Activated CD8-positive, alpha-beta memory T cell treated with anti-CD3 and anti-CD28 coated beads for 48 hours (primary cell): ENCODE results near the gene C4orf50.

ENCODE experiments used
- DNase-seq, 3 experiments: peaks; one replicate each; pipeline ENCODE4 v3.0.0-alpha.2; 2020; ENCODE audit warnings: low read depth in 2 of 3, low spot score in 2 of 3

Gene C4orf50

GRCh38 chr4:6044276-6044675 lies 26.0 kb upstream of the C4orf50 start:
- no peak for DNase-seq

GRCh38 chr4:6043843-6044242 lies 25.6 kb upstream of the C4orf50 start:
- DNase-seq = no peak

GRCh38 chr4:6043188-6043587 lies 25.0 kb upstream of the C4orf50 start:
- DNase-seq = no peak

- no peak for DNase-seq
Observed at GRCh38 chr4:6042293-6043063, 24.2 kb upstream of the C4orf50 start.

GRCh38 chr4:6041800-6042199 lies 23.6 kb upstream of the C4orf50 start:
- DNase-seq = no peak

- no peak for DNase-seq
Observed at GRCh38 chr4:6038711-6039110, 20.5 kb upstream of the C4orf50 start.

GRCh38 chr4:6035786-6036185 lies 17.6 kb upstream of the C4orf50 start:
- no peak for DNase-seq

GRCh38 chr4:6033381-6033780 lies 15.2 kb upstream of the C4orf50 start:
- DNase-seq = no peak

- no peak for DNase-seq
Observed at GRCh38 chr4:6032249-6033244, 14.3 kb upstream of the C4orf50 start.

GRCh38 chr4:6031846-6032245 lies 13.6 kb upstream of the C4orf50 start:
- DNase-seq = no peak

- DNase-seq = no peak
Observed at GRCh38 chr4:6030679-6031078, 12.4 kb upstream of the C4orf50 start.

- DNase-seq = no peak
Observed at GRCh38 chr4:6029254-6029653, 11.0 kb upstream of the C4orf50 start.

- DNase-seq = no peak
Observed at GRCh38 chr4:6028168-6028567, 9.9 kb upstream of the C4orf50 start.

GRCh38 chr4:6027392-6027791 lies 9.2 kb upstream of the C4orf50 start:
- no peak for DNase-seq

GRCh38 chr4:6024313-6024960 lies 6.2 kb upstream of the C4orf50 start:
- no peak for DNase-seq

GRCh38 chr4:6023731-6024130 lies 5.5 kb upstream of the C4orf50 start:
- DNase-seq = no peak

GRCh38 chr4:6022607-6023288 lies 4.5 kb upstream of the C4orf50 start:
- no peak for DNase-seq

- DNase-seq = no peak
Observed at GRCh38 chr4:6021831-6022606, 3.8 kb upstream of the C4orf50 start.

- DNase-seq = no peak
Observed at GRCh38 chr4:6020613-6021012, 2.4 kb upstream of the C4orf50 start.
